HG03460 (cell line): ENCODE results near the gene TSPAN18.
A peak's percentile ranks its signal among the peaks of the same experiment; 100 is the strongest.

ENCODE experiments used
- ATAC-seq: cut with Tn5 transposase; IDR thresholded peaks from one replicate; pipeline ENCODE4 v1.9.1; 2021; ENCODE audit not compliant: unreplicated experiment

The TSPAN18 gene

DNA sequence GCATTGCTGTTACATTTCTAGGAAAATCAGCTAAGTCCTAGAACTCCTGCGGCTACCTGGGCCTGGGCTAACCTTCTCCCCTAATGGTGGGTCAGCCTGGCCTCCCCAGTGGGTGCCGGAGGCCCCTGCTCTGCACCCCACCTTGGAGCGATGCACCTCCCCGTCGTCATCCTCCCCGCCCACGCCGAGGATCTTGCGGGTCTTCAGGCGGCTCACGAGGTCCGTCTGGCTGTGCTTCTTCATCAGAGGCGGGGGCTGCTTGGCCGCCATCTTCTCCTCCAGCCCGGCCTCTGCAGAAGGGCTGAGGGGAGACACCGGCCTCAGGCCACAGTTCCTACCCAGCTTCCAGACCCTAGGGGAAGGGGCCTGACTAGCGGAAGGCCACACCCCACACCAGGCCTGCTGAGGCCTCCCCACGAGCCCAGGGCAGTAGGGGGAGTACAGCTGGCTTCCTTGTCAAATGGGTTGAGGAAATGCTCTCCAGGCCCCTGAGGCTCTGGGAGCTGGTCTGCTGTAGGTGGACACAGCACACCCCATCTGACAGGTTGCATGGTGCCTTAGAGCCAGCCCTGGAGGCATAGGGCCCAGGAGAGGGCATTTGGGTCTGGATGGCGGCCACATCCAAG lies 211.4 kb downstream of the TSPAN18 start:
- ATAC-seq: no peak

DNA sequence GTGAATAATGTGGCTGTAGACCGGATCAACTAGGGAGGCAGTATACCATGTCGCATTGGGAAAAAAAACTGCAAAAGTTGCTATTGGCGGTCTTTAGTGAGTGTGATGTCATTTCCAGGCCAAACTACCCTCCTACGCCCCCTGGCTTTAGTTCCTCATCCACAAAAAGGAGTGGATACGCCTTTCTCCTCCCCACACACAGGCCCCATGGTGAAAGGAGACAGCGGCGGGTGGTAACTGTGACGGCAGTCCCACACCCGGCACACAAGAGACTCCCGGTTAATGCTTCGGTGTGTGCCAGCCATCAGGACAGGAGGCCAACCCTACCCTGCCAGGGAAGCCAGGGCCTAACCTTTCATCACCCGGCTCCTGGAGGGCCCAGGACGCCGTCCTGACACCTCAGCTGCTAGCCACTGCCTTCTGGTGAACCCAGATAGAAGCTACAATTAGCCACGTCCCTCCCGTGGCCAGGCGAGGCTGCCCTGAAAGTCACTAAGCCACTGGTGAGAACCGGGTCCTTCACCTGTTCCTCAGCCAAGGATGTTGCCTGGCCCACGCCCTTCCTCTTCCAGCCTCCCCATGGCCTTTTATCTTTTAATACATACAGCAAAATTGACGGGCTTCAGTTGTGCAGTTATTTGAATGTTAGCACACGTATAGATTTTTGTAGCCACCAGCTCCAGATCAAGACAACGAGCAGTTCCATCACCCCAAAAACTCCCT lies 213.1 kb downstream of the TSPAN18 start:
- no peak for ATAC-seq

DNA sequence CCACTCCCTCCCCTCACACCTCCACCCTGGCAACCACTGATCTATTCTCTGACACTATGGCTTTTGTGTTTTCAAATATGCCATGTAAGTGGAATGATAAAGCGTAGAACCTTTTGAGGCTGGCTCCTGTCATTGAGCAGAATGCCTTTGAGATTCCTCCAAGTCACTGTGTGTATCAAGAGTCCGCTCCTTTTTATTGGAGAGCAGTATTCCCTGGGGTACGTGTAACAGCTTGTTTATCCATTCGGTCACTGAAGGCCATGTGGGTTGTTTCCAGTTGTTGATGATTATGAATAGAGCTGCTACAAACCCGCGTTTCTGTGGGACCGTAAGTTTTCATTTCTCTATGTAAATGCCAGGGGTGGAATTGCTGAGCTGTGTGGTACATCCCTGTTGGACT lies 213.6 kb downstream of the TSPAN18 start:
- ATAC-seq: no peak

DNA sequence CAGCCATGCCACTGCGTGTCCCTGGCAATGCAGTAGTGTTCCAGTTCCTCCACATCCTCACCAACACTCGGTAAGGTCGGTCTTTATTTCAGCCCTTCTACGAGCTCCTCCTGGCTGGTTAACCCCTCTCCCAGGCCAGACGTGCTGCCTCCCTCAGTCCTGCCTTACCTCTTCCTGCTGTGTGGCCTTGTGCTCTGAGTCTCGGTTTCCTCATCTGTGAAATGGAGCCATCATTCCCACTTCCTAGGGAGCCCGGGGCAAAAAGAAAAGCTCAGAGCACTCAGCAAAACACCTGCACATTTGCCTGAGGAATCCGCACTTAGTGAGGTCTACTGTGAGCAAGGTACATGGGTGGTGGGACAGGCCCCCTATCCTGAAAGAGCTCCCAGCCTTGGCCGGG lies 214.1 kb downstream of the TSPAN18 start:
- no peak for ATAC-seq

DNA sequence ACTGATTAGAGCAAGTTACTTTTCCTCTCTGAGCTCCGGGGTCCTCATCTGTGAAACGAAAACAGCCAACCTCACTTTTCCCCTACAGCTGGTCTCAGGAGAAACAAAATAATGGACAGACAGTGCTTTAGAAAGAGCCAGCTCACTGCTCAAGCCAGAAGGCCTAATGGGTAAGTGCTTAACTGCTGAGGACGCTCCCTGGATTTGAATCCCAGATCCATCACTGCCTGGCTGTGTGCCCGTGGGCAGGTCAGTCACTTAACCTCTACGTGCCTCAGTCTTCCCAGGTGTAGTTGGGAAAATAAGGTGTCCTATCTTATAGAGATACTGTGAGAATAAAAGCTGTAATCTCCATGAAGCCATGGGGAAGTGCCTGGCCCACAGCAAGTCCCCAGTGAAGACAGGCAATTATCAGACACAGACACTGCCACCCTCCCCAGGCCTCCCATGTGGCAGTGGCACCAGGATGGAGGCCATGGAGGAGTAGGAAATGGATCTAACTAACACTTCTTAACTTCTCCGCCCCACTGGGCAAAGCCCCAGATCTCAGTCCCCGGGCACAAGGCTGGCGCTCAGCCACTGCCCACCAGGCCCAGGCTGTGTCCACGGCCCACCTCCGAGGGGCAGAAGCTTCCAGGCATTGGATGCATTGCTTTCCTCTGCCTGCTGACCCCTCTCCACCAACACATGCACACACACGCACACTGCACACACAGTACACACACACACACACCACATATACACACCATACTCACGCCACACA lies 214.7 kb downstream of the TSPAN18 start:
- ATAC-seq: no peak

DNA sequence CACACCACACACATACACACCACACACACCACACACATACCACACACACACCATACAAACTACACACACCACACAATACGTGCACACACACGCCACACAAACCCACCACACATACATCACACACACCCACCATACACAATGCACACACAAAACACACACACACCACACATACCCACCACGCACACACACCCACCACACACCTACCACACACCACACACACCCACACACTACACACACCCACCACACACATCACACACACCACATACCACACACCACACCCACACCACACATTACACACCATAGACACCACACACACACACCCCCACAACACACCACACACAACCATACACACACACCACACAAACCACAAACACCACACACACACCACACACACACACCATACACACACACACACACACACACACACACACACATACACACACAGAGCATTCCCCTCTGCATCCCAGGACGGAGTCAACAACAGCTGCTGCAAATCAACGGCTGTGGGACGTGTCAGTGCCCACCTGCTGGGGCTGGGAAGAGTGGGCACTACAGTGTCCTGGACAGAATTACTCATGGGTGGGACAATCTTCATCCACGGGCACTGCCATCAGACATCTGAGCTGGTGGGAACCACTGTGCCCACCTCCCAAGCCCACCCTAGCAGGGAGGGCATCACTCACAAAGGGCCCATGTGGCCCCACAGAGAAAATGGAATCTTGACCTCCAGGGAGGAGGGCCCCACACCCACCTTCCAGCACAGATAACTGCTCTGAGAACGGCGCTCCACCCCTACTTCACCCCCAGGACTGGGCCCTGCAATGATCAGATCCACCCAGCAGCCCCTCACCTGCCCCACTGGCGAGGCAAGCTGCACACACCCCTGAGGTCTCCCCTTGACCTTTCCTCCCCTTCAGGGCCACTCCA lies 215.5 kb downstream of the TSPAN18 start:
- ATAC-seq: no peak

DNA sequence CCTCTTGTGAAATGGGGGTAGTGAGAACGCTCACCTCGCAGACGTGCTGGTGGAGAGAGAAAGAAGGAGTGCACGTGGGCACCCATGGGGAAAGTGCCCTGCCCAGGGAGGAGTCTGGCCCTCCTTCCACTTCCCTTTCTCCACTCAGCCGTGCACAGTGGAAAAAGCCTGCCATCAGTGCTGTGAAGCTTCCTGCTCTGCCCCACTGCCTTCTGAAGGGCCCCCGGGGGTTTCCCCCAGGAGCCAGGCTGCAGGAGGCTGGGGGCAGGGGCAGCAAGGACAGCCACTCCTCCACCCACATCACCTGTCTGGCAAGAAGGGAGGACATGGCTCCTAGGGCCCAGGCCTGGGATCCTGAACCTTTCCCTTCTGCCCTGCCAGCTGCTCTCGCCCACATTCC lies 216.4 kb downstream of the TSPAN18 start:
- ATAC-seq: peak; percentile 71

DNA sequence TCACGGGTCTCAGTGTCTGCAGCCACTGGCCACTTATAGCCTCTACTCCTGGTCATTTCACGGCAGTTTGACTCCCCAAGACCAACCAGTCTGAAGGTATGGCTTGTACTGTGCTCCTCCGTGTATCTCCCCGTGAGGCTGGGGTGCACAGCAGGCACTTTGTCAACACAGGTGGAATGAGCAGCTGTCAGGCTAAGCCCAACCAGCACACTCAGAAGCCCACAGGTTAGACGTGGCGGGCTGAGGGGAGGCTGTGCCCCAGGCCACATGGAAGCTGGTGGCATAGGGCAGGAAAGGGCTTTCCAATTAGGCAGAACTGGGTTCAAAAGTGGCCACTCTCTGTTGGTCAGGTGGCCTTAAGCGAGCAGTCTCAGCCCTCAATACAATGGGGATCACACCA lies 216.9 kb downstream of the TSPAN18 start:
- ATAC-seq: no peak

DNA sequence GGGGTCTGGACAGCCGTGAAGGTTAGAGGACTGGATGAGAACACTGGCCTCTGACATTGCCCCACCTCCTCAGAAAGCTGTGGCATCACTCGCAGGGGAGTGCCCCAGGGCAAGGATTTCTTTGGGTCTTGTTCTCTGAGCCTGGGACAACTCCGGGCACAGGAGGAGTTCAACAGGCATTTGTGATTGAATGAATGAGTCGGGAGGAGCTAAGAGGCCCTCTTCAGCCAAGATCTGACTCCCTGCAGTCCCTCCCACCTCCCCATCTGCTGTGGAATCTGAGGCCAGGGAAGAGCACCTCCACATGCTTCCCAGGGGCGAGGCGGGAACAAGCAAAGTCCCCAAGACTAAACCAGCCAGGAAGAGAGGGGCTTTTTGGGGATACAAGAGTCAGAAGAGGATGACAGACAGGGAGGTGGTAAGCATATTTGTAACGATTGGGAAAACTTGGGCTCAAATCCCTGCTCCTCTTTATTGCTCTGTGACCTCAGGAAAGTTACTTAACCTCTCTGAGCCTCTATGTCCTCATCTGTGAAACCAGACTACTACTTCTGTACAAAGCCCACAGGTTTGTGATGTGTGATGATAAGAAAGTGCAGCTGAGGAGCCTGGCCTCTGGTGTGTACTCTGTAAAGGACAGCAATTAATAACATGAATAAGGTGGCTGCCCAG lies 217.6 kb downstream of the TSPAN18 start:
- no peak for ATAC-seq

DNA sequence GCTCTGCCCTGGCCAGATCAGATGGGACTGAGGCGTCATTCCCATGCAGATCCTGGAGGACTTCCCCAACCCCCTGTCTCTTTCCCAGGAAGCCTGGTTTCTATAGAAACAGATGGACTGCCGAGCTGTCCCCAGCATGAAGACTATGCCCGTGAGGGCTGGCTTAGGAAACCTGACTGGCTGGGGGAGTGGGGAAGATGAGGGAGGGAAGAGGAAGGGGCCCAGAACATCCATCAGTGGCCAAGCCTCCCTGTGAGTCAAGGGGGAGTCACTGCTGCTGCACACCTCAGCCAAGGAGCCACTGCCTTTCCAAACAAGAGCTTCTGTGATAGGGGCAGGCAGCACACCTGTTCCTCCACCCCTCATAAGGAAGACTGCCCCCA lies 218.1 kb downstream of the TSPAN18 start:
- ATAC-seq: no peak

DNA sequence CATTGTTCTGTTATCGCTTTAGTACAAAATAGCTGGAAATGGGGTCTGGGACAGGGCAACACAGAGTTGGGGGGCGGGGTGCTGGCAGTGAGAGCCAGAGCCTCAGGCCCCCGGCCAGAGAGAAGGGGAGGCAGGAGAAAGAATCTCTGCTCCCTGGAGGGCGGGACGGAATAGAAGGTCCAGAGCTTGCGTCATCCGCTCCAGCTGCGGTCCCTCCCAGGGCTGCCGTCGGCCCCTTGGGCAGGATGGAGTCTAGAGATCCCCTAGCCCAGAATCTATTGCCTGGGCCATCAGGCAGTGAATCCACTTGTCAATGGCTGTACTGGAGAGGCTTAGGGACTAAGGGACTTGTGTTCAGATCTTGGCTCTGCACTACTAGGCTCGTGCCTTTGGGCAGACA lies 218.9 kb downstream of the TSPAN18 start:
- no peak for ATAC-seq

DNA sequence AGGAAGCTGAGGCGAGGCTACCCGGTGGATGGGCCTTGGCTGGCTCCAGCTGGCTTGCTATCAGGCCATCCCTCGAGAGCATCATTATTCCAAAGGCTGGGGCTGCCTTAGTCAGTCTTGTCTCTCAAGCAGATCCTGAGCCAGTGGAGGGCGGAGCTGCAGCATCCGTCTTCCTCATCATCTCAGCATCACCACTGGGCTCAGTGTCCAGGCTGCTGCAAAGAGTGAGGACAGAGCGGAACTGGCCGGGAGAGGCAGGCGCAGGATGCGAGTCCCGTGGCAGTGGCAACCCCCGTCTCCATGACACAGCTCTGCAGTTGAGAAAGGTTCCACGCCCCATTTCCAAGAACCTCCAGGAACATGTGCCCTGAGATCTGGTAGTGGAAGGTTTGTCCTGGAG lies 219.5 kb downstream of the TSPAN18 start:
- ATAC-seq: no peak

DNA sequence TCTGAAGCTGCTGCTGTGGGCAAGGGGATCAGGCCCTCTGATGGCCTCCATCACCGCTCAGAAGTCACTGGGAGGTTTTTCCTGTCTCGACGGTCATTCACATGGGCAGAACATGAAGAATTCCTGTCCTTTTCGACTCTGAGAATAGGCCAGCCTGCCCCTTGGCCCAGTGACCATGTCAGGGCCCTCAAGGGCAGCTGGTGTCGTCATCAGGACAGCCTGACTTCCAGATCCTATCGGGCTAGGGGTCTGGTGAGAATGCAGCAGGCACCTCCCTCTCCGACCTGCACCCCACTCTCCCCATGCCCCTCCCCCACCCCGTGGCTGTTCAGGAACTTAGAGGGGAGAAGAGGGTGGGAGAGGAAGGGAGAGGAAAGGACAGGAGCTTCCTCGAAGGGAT lies 220.4 kb downstream of the TSPAN18 start:
- ATAC-seq: no peak

DNA sequence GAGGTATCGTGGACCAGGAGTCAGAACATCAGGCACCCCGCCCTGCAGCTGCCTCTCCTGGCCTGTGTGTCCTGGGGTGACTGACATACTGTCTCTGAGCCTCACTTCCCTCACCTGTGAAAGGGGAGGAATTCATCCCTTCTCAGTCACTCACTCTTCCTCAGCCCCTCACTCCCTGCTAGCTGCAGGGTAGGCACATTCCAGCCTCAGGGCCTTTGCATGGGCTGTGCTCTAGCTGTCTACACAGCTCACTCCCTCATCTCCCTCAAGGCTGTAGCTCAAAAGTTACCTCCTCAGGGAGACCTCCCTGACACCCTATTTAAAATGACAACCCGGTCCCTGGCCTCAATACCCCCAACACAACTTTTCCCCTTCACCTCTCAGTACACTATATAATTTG lies 221.4 kb downstream of the TSPAN18 start:
- ATAC-seq: no peak

DNA sequence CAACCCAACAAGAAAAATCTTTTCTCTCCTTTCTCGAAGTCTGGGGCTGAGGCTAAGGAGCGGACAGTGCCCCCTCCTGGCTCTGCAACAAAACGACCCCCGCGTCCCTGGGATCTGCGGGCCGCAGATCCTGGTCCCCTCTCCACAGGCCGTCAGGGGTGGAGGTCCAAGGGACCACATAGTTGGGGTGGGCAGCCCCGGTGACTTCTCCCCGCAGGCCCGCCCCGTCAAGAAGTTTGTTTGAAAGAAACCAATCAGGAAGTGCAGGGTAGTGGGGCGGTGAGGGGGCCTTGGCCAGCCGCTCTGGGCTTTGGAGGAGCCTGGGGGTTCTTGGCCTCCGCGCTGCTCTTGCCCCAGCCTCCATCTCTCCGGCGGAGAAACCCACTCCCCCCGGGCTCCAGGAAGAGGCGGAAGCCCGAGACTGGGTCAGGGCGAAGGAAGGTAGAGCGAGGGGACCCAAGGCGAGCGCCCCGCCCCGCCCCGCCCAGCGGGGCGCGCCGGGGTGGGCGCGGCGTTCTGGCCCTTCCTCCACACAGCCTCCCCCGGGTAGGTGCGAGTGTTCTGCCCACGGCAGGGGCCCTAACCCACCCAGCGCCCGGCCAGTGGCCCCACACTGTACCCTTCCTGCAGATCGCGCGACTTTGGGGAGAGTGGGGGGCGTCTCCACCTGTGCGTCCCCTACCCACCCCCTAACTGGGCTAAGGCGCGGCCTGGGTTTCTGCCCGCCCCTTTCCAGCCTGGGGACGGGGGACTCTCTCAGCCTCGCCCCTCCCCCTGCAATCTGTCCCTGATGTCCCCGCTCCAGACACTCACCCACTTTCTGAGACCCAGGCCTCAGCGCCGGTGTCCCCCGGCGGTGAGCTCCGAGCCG lies 222.6 kb downstream of the TSPAN18 start:
- no peak for ATAC-seq

DNA sequence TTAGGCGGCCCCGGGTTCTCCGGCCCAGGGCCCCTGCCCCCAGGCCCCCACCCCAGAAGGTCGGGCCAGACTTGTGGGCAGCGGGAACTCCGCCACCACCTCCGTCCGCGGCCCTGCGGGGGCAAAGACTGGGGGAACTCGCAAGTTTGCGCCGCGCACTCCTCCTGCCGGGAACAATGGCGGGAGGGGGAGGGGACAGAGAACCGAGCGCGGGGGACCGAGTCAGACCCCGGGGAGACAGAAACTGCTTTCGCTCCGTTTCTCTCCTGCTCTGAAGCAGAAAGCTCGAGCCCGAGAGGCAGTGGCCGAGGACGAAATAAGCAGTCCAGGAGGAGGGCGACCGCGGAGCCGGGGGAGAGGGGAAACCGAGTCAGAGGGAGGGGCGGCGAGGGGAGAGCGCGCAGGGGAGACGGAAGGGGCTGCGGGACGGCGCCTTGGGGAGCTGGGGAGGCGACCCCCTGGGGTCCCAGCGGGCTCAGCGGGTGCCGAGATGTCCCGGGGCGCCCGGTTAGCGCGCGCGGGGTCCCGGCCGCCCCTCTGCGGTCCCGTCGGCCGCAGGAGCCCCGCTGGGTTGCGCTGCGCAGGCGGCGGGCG lies 223.4 kb downstream of the TSPAN18 start:
- ATAC-seq: no peak

DNA sequence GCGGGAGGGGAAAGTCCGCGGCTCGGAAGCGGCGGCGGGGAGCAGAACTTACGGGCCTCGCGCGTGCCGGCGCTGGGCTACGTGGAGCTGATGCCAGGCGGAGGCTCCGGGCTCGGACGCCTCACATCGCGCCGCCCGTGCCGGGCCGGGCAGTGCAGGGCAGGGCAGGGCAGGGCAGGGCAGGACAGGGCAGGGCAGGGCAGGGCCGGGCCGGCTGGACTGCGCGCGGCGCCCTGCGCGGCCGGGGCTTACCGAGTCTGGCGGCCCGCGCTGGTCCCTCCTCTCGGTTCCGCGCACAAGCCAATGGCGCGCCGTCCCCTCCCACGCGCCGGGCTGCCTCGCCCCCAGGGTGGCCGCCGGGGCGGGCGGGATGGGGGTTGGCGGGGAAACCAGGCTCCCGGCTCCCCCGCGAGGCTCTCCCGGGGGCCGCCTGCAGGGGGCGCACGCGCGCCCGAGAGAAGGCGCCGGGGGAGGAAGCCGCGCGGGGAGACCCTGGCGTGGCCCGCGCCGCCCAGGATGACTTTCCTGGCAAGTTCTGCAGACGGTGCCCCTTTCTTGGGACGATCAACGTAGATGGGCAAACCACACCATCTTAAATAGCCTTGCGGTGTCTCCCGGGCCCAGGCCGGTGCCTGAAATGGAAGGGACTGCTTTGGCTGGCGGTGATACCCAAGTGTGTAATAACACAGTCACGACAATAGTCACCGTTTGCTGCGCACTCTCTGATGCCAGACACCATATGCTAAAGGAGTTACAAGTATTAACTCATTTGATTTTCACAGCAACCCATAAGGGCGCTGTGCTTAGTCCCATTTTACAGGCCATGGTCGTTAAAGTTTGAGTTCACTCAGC lies 224.1 kb downstream of the TSPAN18 start, which contains the start of gene TP53I11:
TSS of gene TP53I11 (minus strand) at position 259 of the 852 bp plus-strand sequence. CDS start 12,548 bp downstream, outside the sequence.
- no peak for ATAC-seq

DNA sequence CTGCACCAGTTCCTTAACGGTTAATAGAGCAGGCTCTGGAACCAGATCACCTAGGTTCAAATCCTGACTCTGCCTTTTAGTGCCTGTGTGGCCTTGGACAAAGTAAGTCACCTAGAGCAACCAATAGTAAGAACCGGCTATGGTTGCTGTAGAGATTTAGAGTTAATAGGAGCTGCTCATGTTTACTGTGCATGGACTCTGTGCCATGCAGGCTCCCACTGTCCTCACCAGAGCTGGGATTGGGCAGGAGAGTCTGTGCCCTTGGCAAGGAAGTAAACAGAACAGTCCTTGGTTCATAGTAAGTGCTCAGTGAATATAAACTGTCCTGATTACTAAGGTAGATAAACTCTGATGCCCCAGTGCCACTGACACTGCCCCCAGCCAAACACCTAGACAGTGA lies 225.3 kb downstream of the TSPAN18 start:
- no peak for ATAC-seq
